Rectal smooth muscle tissue (tissue), 1 donor: ENCODE measurements around the gene TRIM52.
A peak's percentile ranks its signal among the peaks of the same experiment; 100 is the strongest.

Experiments used
- H3K27ac ChIP-seq: one replicate; pipeline ENCODE4 v1.7.0; 2013; ENCODE audit warnings: low read depth, low read length, inconsistent platforms
- H3K27me3 ChIP-seq: one replicate; pipeline ENCODE4 v1.7.0; 2013; ENCODE audit warnings: low read length; ENCODE audit not compliant: control insufficient read depth, insufficient read depth
- H3K36me3 ChIP-seq: one replicate; pipeline ENCODE4 v1.7.0; 2013; ENCODE audit warnings: low read length; ENCODE audit not compliant: control insufficient read depth, insufficient read depth
- H3K4me1 ChIP-seq: one replicate; pipeline ENCODE4 v1.7.0; 2013; ENCODE audit warnings: low read length; ENCODE audit not compliant: control insufficient read depth, insufficient read depth
- H3K4me3 ChIP-seq: one replicate; pipeline ENCODE4 v1.7.0; 2013; ENCODE audit warnings: low read length
- H3K9ac ChIP-seq: one replicate; pipeline ENCODE4 v1.7.0; 2013; ENCODE audit warnings: low read length

Gene TRIM52

GRCh38 chr5:181235689-181236366 lies 25.1 kb downstream of the TRIM52 start:
- Histone ChIP-seq H3K4me3 (no peak overlapping the region), H3K36me3 (peaks cover 53% of the 10 kb centered on the region), H3K27ac (no peak overlapping the region), H3K4me1 (no peaks in the 10 kb centered on the region), H3K27me3 (no peaks in the 10 kb centered on the region), H3K9ac (no peak overlapping the region)

- Histone ChIP-seq H3K27ac (no peak overlapping the region), H3K4me3 (no peak overlapping the region), H3K4me1 (no peaks in the 10 kb centered on the region), H3K9ac (no peak overlapping the region), H3K27me3 (no peaks in the 10 kb centered on the region), H3K36me3 (peaks cover 56% of the 10 kb centered on the region)
Observed at GRCh38 chr5:181235323-181235688, 25.6 kb downstream of the TRIM52 start.

DNA sequence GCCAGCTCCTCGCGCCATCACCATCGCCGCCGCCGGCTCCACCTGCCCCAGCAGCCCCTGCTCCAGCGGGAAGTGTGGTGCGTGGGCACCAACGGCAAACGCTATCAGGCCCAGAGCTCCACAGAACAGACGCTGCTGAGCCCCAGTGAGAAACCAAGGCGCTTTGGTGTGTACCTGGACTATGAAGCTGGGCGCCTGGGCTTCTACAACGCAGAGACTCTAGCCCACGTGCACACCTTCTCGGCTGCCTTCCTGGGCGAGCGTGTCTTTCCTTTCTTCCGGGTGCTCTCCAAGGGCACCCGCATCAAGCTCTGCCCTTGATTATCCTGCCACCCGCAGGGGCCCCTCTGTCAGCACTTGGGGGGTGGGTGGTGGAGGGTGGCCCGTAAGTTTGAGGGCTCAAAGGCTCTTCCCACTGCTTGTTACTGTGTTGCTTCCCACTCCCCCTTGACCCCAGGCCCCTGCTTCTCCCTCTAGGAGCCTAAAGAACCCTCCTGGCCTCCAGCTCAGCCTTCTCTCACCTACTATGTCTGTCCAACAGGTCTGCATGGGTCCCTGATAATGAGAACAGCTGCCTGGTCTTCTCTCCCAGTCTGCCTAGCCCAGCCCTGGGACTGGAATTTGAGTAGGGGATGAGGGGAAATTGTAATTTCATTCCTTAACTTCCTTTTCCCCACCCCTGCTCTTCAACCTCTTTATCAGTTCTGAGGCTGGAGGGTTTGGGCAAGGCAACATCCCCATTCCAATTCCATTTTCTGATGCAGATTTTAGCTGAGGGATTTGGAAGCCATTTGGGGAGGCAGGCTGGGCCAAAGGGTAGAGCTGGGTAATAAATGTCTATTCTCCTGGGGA lies 26.3 kb downstream of the TRIM52 start:
- Histone ChIP-seq H3K36me3 (peaks cover 56% of the 10 kb centered on the region), H3K4me1 (no peaks in the 10 kb centered on the region), H3K4me3 (no peak overlapping the region), H3K27ac (no peak overlapping the region), H3K9ac (no peak overlapping the region), H3K27me3 (no peaks in the 10 kb centered on the region)

DNA sequence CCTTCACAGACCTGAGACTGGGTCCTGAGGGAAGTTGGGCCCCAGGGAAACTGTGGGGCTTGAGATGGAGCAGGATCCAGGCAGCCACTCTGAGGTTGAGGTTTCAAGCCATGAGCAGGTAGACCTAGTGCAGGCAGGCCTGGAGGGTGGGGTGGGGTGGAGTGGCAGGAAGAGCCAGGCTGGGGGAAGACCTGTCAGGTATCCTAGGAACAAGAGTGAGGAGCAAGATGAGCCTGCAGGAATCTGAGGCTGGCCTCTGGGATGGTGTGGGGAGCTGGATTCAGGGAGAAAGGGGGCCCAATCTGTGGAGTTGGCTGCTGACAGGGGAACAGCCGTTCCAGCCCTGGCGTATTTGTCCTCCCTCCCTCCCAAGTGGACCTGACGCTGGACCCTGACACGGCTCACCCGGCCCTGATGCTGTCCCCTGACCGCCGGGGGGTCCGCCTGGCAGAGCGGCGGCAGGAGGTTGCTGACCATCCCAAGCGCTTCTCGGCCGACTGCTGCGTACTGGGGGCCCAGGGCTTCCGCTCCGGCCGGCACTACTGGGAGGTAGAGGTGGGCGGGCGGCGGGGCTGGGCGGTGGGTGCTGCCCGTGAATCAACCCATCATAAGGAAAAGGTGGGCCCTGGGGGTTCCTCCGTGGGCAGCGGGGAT lies 27.0 kb downstream of the TRIM52 start:
- no peak overlapping the region for H3K27ac ChIP-seq
- H3K9ac ChIP-seq = no peak overlapping the region
- peaks cover 50% of the 10 kb centered on the region for H3K36me3 ChIP-seq
- H3K4me3 ChIP-seq = no peak overlapping the region
- no peaks in the 10 kb centered on the region for H3K4me1 ChIP-seq
- H3K27me3 ChIP-seq = no peaks in the 10 kb centered on the region

DNA sequence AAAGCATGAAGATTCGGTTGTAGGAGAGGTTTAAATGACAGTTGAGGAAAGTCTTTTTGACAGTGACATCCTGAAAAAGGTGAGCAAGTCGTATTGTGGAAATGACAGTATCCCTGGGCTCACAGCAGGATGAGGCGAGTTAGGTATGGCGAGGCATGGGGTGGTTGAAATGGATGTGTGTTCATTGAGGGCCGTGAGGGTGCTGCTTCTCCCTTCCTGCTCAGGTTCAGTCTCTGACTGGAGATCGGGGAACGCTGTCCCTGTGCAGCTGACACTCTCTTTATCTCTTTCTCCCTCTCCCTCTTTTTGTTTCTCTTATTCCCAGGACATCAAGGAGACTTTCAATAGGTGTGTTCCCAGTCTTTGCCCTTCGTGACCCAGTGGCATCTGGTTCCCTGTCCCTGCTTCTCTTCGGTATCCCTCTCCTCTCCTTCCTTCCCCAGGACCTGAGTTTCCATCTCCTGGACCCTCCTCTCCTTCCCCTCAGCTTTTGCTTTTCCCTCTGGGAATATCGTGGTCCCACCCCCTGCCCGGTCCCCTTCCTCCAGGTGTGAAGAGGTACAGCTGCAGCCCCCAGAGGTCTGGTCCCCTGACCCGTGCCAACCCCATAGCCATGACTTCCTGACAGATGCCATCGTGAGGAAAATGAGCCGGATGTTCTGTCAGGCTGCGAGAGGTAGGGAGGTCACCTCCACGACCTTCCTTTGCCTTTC lies 27.7 kb downstream of the TRIM52 start:
- no peaks in the 10 kb centered on the region for H3K4me1 ChIP-seq
- H3K4me3 ChIP-seq = no peak overlapping the region
- no peak overlapping the region for H3K9ac ChIP-seq
- H3K36me3 ChIP-seq = peaks cover 43% of the 10 kb centered on the region
- H3K27ac ChIP-seq = no peak overlapping the region
- H3K27me3 ChIP-seq = no peaks in the 10 kb centered on the region

DNA sequence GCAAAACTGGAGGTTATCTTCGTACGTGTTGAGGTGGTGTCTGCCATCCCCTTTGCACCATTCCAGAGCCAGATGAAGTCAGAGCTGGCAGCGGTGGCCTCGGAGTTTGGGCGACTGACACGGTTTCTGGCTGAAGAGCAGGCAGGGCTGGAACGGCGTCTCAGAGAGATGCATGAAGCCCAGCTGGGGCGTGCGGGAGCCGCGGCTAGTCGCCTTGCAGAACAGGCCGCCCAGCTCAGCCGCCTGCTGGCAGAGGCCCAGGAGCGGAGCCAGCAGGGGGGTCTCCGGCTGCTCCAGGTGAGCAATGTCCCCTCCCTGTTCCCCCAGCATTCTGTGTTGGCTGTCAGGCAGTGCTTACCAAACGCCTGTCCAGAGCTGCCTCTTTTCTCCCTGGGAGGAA lies 28.4 kb downstream of the TRIM52 start:
- H3K9ac ChIP-seq = no peak overlapping the region
- H3K36me3 ChIP-seq = peaks cover 36% of the 10 kb centered on the region
- H3K4me1 ChIP-seq = no peaks in the 10 kb centered on the region
- H3K27me3 ChIP-seq = no peaks in the 10 kb centered on the region
- no peak overlapping the region for H3K4me3 ChIP-seq
- no peak overlapping the region for H3K27ac ChIP-seq

- peaks cover 25% of the 10 kb centered on the region for H3K36me3 ChIP-seq
- no peak overlapping the region for H3K9ac ChIP-seq
- H3K27ac ChIP-seq = no peak overlapping the region
Observed at GRCh38 chr5:181231432-181231831, 29.5 kb downstream of the TRIM52 start.

GRCh38 chr5:181230551-181230950 lies 30.4 kb downstream of the TRIM52 start:
- H3K9ac ChIP-seq = no peak overlapping the region

More at GRCh38 chr5:181231432-181231831, 29.5 kb downstream of the TRIM52 start:
- Histone ChIP-seq H3K27me3 (no peaks in the 10 kb centered on the region), H3K4me3 (no peak overlapping the region), H3K4me1 (no peaks in the 10 kb centered on the region)

DNA sequence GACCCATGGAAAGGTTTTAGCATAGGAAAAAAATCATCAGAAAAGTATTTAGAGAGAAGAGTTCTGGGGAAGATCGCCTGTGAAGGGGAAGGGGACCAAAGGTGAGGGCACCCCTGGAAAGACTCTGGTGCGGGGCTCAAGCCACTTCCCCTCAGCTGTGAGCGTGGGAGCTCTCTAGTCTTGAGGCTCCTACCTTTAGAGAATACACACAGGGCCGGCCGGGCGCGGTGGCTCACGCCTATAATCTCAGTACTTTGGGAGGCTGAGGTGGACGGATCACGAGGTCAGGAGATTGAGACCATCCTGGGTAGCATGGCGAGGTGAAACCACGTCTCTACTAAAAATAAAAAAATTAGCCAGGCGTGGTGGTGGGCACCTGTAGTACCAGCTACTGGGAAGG lies 30.9 kb downstream of the TRIM52 start:
- peaks cover 16% of the 10 kb centered on the region for H3K36me3 ChIP-seq
- H3K27me3 ChIP-seq = no peaks in the 10 kb centered on the region
- no peak overlapping the region for H3K27ac ChIP-seq
- H3K9ac ChIP-seq = no peak overlapping the region
- no peak overlapping the region for H3K4me3 ChIP-seq
- H3K4me1 ChIP-seq = no peaks in the 10 kb centered on the region

More at GRCh38 chr5:181230551-181230950, 30.4 kb downstream of the TRIM52 start:
- no peaks in the 10 kb centered on the region for H3K27me3 ChIP-seq
- H3K27ac ChIP-seq = no peak overlapping the region
- no peak overlapping the region for H3K4me3 ChIP-seq
- H3K36me3 ChIP-seq = peaks cover 19% of the 10 kb centered on the region
- no peaks in the 10 kb centered on the region for H3K4me1 ChIP-seq

GRCh38 chr5:181224390-181225229 lies 36.3 kb downstream of the TRIM52 start:
- Histone ChIP-seq H3K4me3 (peak overlapping the region; percentile 86), H3K27ac (no peak overlapping the region), H3K4me1 (no peaks in the 10 kb centered on the region), H3K9ac (peak overlapping the region; percentile 75), H3K27me3 (no peaks in the 10 kb centered on the region), H3K36me3 (no peaks in the 10 kb centered on the region)

- peak overlapping the region; percentile 86 for H3K4me3 ChIP-seq
- H3K27ac ChIP-seq = peak overlapping the region; percentile 88
- no peaks in the 10 kb centered on the region for H3K36me3 ChIP-seq
- H3K27me3 ChIP-seq = no peaks in the 10 kb centered on the region
- no peaks in the 10 kb centered on the region for H3K4me1 ChIP-seq
- H3K9ac ChIP-seq = peak overlapping the region; percentile 75
Observed at GRCh38 chr5:181223729-181224389, 37.1 kb downstream of the TRIM52 start.
